IPS-15b (cell line): Measurements from ENCODE around the gene SIGLECL1.
"Not testable (repeated sequence)": the region's sequence is repeated elsewhere in the genome, so short reads cannot be mapped to it uniquely, and the experiment has no call there.

Experiments
- H3K27me3 ChIP-seq: one replicate; pipeline ENCODE4 v1.6.1; 2013; ENCODE audit warnings: low read length; ENCODE audit not compliant: control insufficient read depth, insufficient read depth
- H3K36me3 ChIP-seq: one replicate; pipeline ENCODE4 v1.6.1; 2013; ENCODE audit warnings: low read length; ENCODE audit not compliant: control insufficient read depth, insufficient read depth
- H3K4me1 ChIP-seq: one replicate; pipeline ENCODE4 v1.6.1; 2013; ENCODE audit warnings: mild to moderate bottlenecking, low read length; ENCODE audit not compliant: control insufficient read depth, insufficient read depth
- H3K4me3 ChIP-seq: one replicate; pipeline ENCODE4 v1.5.1; 2013; ENCODE audit warnings: low read depth, low read length
- H3K9ac ChIP-seq: one replicate; pipeline ENCODE4 v1.6.1; 2013; ENCODE audit warnings: low read depth, mild to moderate bottlenecking, low read length
- H3K9me3 ChIP-seq: one replicate; pipeline ENCODE4 v1.6.1; 2013; ENCODE audit warnings: mild to moderate bottlenecking, low read length; ENCODE audit not compliant: control insufficient read depth, insufficient read depth

The SIGLECL1 gene

DNA sequence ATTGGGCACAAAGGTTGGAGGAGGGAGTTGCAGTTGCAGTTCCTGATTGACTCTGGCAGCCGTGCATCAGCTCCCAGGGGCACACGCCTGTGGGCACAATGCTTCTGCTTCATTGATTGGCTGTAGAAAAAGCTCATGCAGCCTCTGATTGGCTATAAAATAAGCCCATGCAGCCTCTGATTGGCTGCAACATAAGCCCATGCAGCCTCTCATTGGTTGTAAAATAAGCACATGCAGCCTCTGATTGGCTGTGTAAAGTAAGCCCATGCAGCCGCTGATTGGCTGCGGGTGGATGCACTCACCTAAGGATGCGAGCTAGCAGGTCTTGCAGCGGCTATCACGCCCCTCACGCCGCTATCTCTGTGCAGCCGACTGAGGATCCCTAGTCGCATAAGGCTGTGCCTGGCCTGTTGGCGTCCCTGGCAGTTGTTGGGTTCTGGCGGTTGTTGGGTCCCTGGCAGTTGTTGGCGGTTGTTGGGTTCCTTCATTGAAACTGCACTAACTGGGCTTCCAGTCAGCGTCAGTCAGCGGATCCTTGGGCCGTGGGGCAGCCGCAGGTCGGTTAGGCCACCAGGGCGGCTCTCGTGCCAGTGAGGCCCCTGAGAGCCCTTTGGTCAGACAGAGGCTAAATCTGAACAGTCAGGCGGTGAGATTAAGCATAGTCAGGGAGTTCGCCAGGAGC, at the start of gene SIGLECL1:
Gene SIGLECL1 (plus strand): TSS at position 295 of the 682 bp plus-strand sequence. CDS start 12,993 bp downstream, outside the sequence.
- no peak within 1 kb of the TSS for H3K4me3 ChIP-seq
- H3K27me3 ChIP-seq: no peaks in the 10 kb centered on the region
- H3K4me1 ChIP-seq: no peaks in the 10 kb centered on the region

DNA sequence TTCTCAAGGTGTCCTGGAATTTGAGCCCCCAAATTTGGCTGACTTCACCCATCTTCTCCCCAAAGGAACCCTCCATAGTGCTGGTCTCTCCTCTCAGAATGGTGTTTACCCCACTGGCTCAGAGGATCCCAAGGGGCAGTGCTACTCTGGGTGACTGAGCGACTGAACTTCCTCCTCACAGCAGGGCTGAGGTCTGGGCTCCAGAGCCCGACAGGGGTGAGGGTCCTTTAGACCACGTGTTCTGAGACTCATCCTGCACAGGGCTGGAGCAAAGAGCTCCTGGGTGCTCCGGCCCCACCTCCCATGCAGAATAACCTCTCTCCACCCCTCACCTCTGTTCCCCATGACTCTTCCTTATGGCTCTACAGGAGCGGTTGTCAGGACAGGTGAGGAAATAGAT, 49.2 kb upstream of the SIGLECL1 start:
- Histone ChIP-seq H3K9ac (no peak overlapping the region), H3K27me3 (no peaks in the 10 kb centered on the region), H3K9me3 (no peaks in the 10 kb centered on the region), H3K4me1 (no peaks in the 10 kb centered on the region), H3K36me3 (no peaks in the 10 kb centered on the region), H3K4me3 (no peak overlapping the region)

More for the DNA sequence above, at the start of gene SIGLECL1:
- no peak within 1 kb of the TSS for H3K9ac ChIP-seq
- H3K36me3 ChIP-seq: no peaks in the 10 kb centered on the region
- H3K9me3 ChIP-seq: no peaks in the 10 kb centered on the region

DNA sequence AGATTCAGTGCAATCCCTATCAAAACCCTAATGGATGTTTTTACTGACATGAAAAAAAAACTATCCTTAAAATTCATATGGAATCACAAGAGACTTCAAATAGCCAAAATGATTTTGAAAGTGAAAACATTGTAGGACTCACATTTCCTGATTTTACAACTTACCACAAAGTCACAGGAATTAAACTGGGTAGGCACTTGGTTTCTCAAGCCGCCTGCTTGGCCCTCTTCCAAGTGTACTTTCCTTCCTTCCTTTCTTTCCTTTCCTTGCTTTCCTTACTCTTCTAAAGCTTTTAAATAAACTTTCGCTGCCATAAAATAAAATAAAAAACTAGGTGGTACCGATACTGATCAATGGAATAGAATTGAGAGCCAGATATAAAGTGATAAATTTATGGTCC, 47.0 kb upstream of the SIGLECL1 start:
- Histone ChIP-seq H3K27me3 (no peaks in the 10 kb centered on the region), H3K4me1 (no peaks in the 10 kb centered on the region), H3K4me3 (no peak overlapping the region), H3K9ac (no peak overlapping the region), H3K9me3 (no peaks in the 10 kb centered on the region), H3K36me3 (no peaks in the 10 kb centered on the region)

GRCh38 chr19:51204321-51204720, 46.6 kb upstream of the SIGLECL1 start:
- Histone ChIP-seq H3K36me3 (no peaks in the 10 kb centered on the region), H3K4me3 (no peak overlapping the region), H3K9me3 (no peaks in the 10 kb centered on the region), H3K4me1 (no peaks in the 10 kb centered on the region), H3K9ac (no peak overlapping the region), H3K27me3 (no peaks in the 10 kb centered on the region)

DNA sequence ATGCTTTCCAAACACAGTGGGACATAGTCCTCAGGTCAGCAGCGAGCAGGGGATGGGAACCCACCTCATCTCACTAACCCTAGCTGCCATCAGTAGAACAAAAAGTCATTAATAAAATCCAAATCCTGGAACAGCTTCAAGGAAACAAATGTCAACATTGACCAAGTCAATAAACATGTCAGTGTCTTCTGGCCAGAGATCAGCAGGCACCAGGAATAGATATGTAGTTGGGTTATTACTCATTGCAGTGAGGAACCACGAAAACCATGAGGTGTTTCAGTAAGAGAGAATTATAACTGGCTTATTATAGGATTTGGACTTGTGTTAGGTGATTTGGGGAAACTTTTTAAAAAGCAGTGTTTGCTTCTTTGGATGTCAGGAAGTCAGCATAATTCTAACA, 43.1 kb upstream of the SIGLECL1 start:
- no peak overlapping the region for H3K4me3 ChIP-seq
- no peaks in the 10 kb centered on the region for H3K36me3 ChIP-seq
- H3K4me1 ChIP-seq: no peaks in the 10 kb centered on the region
- no peaks in the 10 kb centered on the region for H3K9me3 ChIP-seq
- H3K27me3 ChIP-seq: no peaks in the 10 kb centered on the region
- no peak overlapping the region for H3K9ac ChIP-seq

- Histone ChIP-seq H3K4me1 (no peaks in the 10 kb centered on the region), H3K4me3 (no peak overlapping the region), H3K36me3 (no peaks in the 10 kb centered on the region), H3K27me3 (no peaks in the 10 kb centered on the region), H3K9ac (no peak overlapping the region), H3K9me3 (no peaks in the 10 kb centered on the region)
These were observed 40.6 kb upstream of the SIGLECL1 start for GRCh38 chr19:51210191-51210784.

DNA sequence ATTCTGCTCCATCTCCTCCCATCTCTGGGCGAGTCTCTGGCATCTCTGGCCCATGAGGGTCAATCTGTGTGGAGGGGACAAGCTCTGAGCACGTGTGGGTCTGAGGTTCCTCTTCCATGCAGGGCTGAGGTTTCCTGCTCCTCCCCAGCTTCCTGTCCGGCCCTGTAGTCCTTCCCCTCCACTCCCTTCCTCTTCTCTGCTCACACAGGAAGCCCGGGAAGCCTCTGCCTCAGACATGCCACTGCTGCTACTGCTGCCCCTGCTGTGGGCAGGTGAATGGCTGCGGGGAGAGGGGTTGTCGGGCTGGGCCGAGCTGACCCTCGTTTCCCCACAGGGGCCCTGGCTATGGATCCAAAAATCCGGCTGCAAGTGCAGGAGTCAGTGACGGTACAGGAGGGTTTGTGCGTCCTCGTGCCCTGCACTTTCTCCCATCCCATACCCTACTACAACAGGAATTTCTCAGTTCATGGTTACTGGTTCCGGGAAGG, 40.0 kb upstream of the SIGLECL1 start:
- not testable (repeated sequence) for H3K36me3 ChIP-seq, H3K9ac ChIP-seq, H3K27me3 ChIP-seq, H3K9me3 ChIP-seq, H3K4me3 ChIP-seq, H3K4me1 ChIP-seq

DNA sequence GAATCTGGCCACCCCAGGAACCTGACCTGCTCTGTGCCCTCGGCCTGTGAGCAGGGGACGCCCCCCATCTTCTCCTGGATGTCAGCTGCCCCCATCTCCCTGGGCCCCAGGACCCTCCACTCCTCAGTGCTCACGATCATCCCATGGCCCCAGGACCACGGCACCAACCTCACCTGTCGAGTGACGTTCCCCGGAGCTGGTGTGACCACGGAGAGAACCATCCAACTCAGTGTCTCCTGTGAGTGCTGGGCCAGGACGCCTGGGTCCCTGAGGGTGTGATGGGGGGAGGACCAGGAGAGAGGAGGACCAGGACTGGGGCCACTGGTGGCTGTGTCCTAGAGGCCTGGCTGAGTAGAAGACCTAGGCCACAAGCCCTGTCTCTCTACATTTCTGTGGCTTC, 39.0 kb upstream of the SIGLECL1 start:
- no peak overlapping the region for H3K9ac ChIP-seq
- no peak overlapping the region for H3K4me3 ChIP-seq
- H3K9me3 ChIP-seq: no peaks in the 10 kb centered on the region
- no peaks in the 10 kb centered on the region for H3K4me1 ChIP-seq
- no peaks in the 10 kb centered on the region for H3K36me3 ChIP-seq
- H3K27me3 ChIP-seq: no peaks in the 10 kb centered on the region

DNA sequence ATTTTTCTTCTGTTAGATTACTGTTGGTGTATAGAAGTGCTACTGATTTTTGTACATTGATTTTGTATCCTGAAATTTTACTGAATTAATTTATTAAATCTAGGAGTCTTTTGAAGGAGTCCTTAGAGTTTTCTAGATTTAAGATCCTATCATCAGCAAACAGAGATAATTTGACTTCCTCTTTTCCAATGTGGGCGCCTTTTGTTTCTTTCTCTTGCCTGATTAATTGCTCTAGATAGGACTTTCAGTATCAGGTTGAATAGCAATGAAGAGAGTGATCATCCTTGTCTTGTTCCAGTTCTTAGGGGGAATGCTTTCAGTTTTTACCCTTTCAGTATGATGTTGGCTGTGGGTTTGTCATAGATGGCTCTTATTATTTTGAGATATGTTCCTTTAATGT, 31.6 kb upstream of the SIGLECL1 start:
- H3K9me3 ChIP-seq: no peaks in the 10 kb centered on the region
- H3K9ac ChIP-seq: no peak overlapping the region
- H3K27me3 ChIP-seq: no peaks in the 10 kb centered on the region
- no peaks in the 10 kb centered on the region for H3K4me1 ChIP-seq
- no peak overlapping the region for H3K4me3 ChIP-seq
- no peaks in the 10 kb centered on the region for H3K36me3 ChIP-seq

DNA sequence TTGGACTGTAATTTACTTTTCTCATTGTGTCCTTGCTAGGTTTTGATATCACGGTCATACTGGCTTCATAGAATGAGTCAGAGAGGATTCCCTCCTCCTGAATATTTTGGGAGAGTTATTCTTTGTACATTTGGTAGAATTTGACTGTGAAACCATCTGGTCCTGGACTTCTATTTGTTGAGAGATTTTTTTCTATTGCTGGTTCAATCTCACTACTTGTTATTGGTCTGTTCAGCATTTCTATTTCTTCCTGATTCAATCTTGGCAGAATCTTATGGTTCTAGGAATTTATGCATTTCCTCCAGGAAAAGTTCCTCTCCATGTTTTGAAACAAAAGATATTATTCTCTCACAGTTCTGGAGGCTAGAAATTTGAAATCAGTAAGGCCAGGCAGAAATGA, 30.9 kb upstream of the SIGLECL1 start:
- no peaks in the 10 kb centered on the region for H3K9me3 ChIP-seq
- no peak overlapping the region for H3K4me3 ChIP-seq
- H3K27me3 ChIP-seq: no peaks in the 10 kb centered on the region
- H3K36me3 ChIP-seq: no peaks in the 10 kb centered on the region
- no peak overlapping the region for H3K9ac ChIP-seq
- H3K4me1 ChIP-seq: no peaks in the 10 kb centered on the region

- H3K4me1 ChIP-seq: no peaks in the 10 kb centered on the region
- no peaks in the 10 kb centered on the region for H3K36me3 ChIP-seq
- H3K27me3 ChIP-seq: no peaks in the 10 kb centered on the region
- H3K9me3 ChIP-seq: no peaks in the 10 kb centered on the region
- no peak overlapping the region for H3K4me3 ChIP-seq
- H3K9ac ChIP-seq: no peak overlapping the region
These were observed 29.9 kb upstream of the SIGLECL1 start for GRCh38 chr19:51220996-51221395.

GRCh38 chr19:51224163-51224641, 26.7 kb upstream of the SIGLECL1 start:
- Histone ChIP-seq H3K4me3 (no peak overlapping the region), H3K36me3 (no peaks in the 10 kb centered on the region), H3K27me3 (no peaks in the 10 kb centered on the region), H3K9ac (no peak overlapping the region), H3K9me3 (no peaks in the 10 kb centered on the region), H3K4me1 (no peaks in the 10 kb centered on the region)
